DOHH2 (cell line): ENCODE data around the gene EPB41L2.

ENCODE experiments used
- H3F3A ChIP-seq: fragments of 200-600 bp; sonication (generic), shearing (Covaris generic); 2 replicates; pipeline ENCODE4 v1.6.0; 2016; ENCODE audit warnings: antibody characterized with exemption, mild to moderate bottlenecking; ENCODE audit not compliant: control insufficient read depth, insufficient read depth
- H3K27ac ChIP-seq: fragments of 200-600 bp; sonication (generic); 2 replicates; pipeline ENCODE4 v1.5.1; 2014; ENCODE audit warnings: low read depth, mild to moderate bottlenecking, low read length, moderate library complexity
- H3K27me3 ChIP-seq: fragments of 200-600 bp; sonication (generic); 2 replicates; pipeline ENCODE4 v1.6.1; 2014; ENCODE audit warnings: mild to moderate bottlenecking, low read length, mixed read lengths; ENCODE audit not compliant: control insufficient read depth
- H3K36me3 ChIP-seq: fragments of 200-600 bp; sonication (generic); 2 replicates; pipeline ENCODE4 v1.6.1; 2014; ENCODE audit warnings: mild to moderate bottlenecking, low read length, moderate library complexity, mixed read lengths; ENCODE audit not compliant: control insufficient read depth
- H3K4me1 ChIP-seq: fragments of 200-600 bp; sonication (generic); 2 replicates; pipeline ENCODE4 v1.6.1; 2014; ENCODE audit warnings: mild to moderate bottlenecking, low read length, mixed read lengths; ENCODE audit not compliant: control insufficient read depth
- H3K4me2 ChIP-seq: fragments of 200-600 bp; sonication (generic); 2 replicates; pipeline ENCODE4 v1.6.0; 2014; ENCODE audit warnings: mild to moderate bottlenecking, low read length, moderate library complexity
- H3K4me3 ChIP-seq: fragments of 200-600 bp; sonication (generic); 2 replicates; pipeline ENCODE4 v1.5.1; 2014; ENCODE audit warnings: mild to moderate bottlenecking, low read length, mixed read lengths
- H3K79me2 ChIP-seq: fragments of 200-600 bp; sonication (generic); 2 replicates; pipeline ENCODE4 v1.6.1; 2014; ENCODE audit warnings: mild to moderate bottlenecking, low read length, mixed read lengths; ENCODE audit not compliant: control insufficient read depth
- H3K9me2 ChIP-seq: fragments of 200-600 bp; sonication (generic); replicated peaks from 2 replicates; pipeline ENCODE4 v1.6.1; 2014; ENCODE audit warnings: mild to moderate bottlenecking, low read length, mixed read lengths; ENCODE audit not compliant: control insufficient read depth
- H3K9me3 ChIP-seq: fragments of 200-600 bp; sonication (generic); 2 replicates; pipeline ENCODE4 v1.6.1; 2014; ENCODE audit warnings: antibody characterized with exemption, low read length, mixed read lengths; ENCODE audit not compliant: control insufficient read depth, insufficient read depth
- H4K20me1 ChIP-seq: fragments of 200-600 bp; sonication (generic); 2 replicates; pipeline ENCODE4 v1.6.0; 2014; ENCODE audit warnings: low read depth, mild to moderate bottlenecking, antibody characterized with exemption, low read length, moderate library complexity; ENCODE audit not compliant: control insufficient read depth, insufficient read depth
- EZH2phosphoT487 ChIP-seq: fragments of 200-600 bp; sonication (generic); IDR thresholded peaks from 2 replicates; pipeline ENCODE4 v1.6.1; 2017; ENCODE audit warnings: borderline replicate concordance, mild to moderate bottlenecking, antibody characterized with exemption, low read length, moderate library complexity, mixed read lengths
- TF ChIP-seq, protein P1 (sequence below): fragments of 200-600 bp; sonication (generic); IDR thresholded peaks from one replicate; pipeline ENCODE4 v1.5.1; 2014; ENCODE audit warnings: antibody characterized with exemption, mild to moderate bottlenecking, low read depth, low read length; ENCODE audit not compliant: poor library complexity, severe bottlenecking

The EPB41L2 gene

DNA sequence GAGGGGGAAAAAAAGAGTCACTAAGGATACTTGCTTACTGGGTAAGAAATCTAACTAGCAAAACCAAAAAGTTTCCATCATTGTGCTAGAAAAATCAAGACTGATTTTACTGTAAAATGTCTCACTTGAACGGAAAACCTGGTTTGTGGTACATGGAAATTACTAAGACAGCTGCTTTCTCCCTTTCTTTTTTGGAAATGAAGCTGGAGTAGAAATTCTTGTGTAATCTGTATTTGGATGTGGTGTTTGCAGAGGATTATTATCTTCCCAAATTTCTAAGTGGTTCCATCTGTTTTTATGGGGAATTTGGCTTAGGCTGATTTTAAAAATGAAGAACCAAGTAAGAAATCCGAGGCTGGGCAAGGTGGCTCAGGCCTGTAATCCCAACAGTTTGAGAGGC lies 20.4 kb downstream of the EPB41L2 start:
- Histone ChIP-seq H3K79me2 (peaks cover 92% of the 10 kb centered on the region), H3F3A (no peaks in the 10 kb centered on the region), H3K27ac (no peak overlapping the region), H3K27me3 (no peaks in the 10 kb centered on the region), H3K4me3 (no peak overlapping the region), H3K9me2 (no peaks in the 10 kb centered on the region), H3K9me3 (no peaks in the 10 kb centered on the region), H3K36me3 (no peaks in the 10 kb centered on the region; the same call in 1 of the 2 replicates), H3K4me2 (no peak overlapping the region), H4K20me1 (no peaks in the 10 kb centered on the region; the same call in none of the 2 replicates), H3K4me1 (no peaks in the 10 kb centered on the region)
- TF ChIP-seq, protein P1, sequence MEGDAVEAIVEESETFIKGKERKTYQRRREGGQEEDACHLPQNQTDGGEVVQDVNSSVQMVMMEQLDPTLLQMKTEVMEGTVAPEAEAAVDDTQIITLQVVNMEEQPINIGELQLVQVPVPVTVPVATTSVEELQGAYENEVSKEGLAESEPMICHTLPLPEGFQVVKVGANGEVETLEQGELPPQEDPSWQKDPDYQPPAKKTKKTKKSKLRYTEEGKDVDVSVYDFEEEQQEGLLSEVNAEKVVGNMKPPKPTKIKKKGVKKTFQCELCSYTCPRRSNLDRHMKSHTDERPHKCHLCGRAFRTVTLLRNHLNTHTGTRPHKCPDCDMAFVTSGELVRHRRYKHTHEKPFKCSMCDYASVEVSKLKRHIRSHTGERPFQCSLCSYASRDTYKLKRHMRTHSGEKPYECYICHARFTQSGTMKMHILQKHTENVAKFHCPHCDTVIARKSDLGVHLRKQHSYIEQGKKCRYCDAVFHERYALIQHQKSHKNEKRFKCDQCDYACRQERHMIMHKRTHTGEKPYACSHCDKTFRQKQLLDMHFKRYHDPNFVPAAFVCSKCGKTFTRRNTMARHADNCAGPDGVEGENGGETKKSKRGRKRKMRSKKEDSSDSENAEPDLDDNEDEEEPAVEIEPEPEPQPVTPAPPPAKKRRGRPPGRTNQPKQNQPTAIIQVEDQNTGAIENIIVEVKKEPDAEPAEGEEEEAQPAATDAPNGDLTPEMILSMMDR = no peak
- no peak for TF ChIP-seq EZH2phosphoT487

- TF ChIP-seq, protein P1 = no peak
- TF ChIP-seq EZH2phosphoT487 = no peak
- Histone ChIP-seq H3K9me2 (no peaks in the 10 kb centered on the region), H4K20me1 (no peaks in the 10 kb centered on the region; the same call in none of the 2 replicates), H3F3A (no peaks in the 10 kb centered on the region), H3K79me2 (peaks cover 92% of the 10 kb centered on the region), H3K27ac (no peak overlapping the region), H3K4me3 (no peak overlapping the region), H3K36me3 (no peaks in the 10 kb centered on the region; the same call in 1 of the 2 replicates), H3K4me2 (no peak overlapping the region), H3K9me3 (no peaks in the 10 kb centered on the region), H3K27me3 (no peaks in the 10 kb centered on the region), H3K4me1 (no peaks in the 10 kb centered on the region)
Measured at GRCh38 chr6:131041814-131042213, 21.2 kb downstream of the EPB41L2 start.

GRCh38 chr6:131040866-131041265 lies 22.2 kb downstream of the EPB41L2 start:
- H3K9me2 ChIP-seq = no peaks in the 10 kb centered on the region
- H3F3A ChIP-seq = no peaks in the 10 kb centered on the region
- TF ChIP-seq EZH2phosphoT487 = no peak
- TF ChIP-seq, protein P1 = no peak
- H3K27ac ChIP-seq = no peak overlapping the region
- H3K4me3 ChIP-seq = no peak overlapping the region
- no peaks in the 10 kb centered on the region for H3K27me3 ChIP-seq
- no peaks in the 10 kb centered on the region; the same call in 1 of the 2 replicates for H4K20me1 ChIP-seq
- H3K4me1 ChIP-seq = no peaks in the 10 kb centered on the region
- H3K36me3 ChIP-seq = no peaks in the 10 kb centered on the region; the same call in 1 of the 2 replicates
- peaks cover 92% of the 10 kb centered on the region for H3K79me2 ChIP-seq
- H3K4me2 ChIP-seq = no peak overlapping the region
- H3K9me3 ChIP-seq = no peaks in the 10 kb centered on the region

- H3K79me2 ChIP-seq = peaks cover 92% of the 10 kb centered on the region
- no peak overlapping the region for H3K27ac ChIP-seq
- H3K4me1 ChIP-seq = no peaks in the 10 kb centered on the region
- TF ChIP-seq, protein P1 = no peak
- TF ChIP-seq EZH2phosphoT487 = no peak
- no peak overlapping the region for H3K4me3 ChIP-seq
- H3K36me3 ChIP-seq = no peaks in the 10 kb centered on the region; the same call in 1 of the 2 replicates
- H4K20me1 ChIP-seq = no peaks in the 10 kb centered on the region; the same call in 1 of the 2 replicates
- H3F3A ChIP-seq = no peaks in the 10 kb centered on the region
- no peak overlapping the region for H3K4me2 ChIP-seq
- H3K9me2 ChIP-seq = no peaks in the 10 kb centered on the region
- H3K9me3 ChIP-seq = no peaks in the 10 kb centered on the region
- H3K27me3 ChIP-seq = no peaks in the 10 kb centered on the region
Measured at GRCh38 chr6:131039345-131039680, 23.7 kb downstream of the EPB41L2 start.
